Measurements from ENCODE around the gene CRLF2.
"Not testable (repeated sequence)": the region's sequence is repeated elsewhere in the genome, so short reads cannot be mapped to it uniquely, and the experiment has no call there.

The CRLF2 gene

DNA sequence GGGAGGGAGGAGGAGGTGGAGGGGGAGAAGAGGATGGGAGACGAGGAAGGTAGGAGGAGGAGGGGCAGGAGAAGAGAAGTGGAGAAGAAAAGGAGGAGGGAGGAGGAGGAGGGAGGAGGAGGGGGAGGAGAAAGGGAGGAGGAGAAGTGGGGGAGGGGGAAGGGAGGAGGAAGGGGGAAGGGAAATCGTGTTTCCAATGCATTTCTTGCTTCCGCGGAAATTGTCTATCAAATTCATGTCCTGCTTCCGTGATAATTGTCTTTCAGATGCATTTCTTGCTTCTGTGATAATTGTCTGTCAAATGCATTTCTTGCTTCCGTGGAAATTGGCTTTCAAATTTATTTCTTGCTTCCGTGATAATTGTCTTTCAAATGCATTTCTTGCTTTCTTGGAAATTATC, 43.3 kb downstream of the CRLF2 start:
- no peak for DNase-seq (ENCODE audit: low read depth in 2 of 2, low spot score in 1 of 2)

DNA sequence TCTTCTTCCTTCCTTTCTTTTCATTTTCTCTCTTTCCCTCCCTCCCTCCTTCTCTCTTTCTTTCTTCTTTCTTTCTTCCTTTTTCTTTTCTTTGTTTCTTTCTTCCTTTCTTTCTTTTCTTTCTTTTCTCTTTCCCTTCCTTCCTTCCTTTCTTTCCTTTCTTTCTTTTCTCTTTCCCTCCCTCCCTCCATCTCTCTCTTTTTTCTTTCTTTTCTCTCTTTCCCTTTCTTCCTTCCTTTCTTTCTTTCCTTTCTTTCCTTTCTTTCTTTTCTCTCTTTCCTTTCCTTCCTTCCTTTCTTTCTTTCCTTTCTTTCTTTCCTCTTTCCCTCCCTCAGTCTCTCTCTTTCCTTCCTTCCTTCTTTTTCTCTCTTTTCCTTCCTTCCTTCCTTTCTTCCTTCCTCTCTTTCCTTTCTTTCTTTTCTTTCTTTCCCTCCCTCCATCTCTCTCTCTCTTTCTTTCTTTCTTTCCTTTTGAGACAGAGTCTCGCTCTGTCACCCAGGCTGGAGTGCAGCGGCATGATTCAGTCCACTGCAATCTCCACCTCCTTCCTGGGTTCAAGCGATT, 44.4 kb downstream of the CRLF2 start:
- DNase-seq (ENCODE audit: low read depth in 2 of 2, low spot score in 1 of 2): no peak

DNA sequence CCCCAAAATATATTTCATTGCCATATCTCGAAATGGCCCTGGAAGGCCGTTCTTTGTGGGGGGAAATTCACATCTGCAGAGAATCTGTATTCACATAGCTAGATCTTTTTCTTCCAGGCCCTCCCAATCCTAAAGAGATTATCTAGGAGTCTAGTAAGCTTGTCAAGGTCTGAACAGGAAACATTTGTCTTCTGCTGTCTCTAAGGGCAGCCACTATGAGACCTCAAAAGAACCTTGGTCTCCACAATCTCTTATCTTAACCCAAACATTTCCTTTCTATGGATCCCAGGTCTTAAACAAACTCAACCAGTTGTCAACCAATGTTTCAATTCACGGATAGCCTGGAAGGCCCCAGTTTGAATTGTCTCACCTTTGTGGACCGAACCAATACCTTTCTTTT, 45.0 kb downstream of the CRLF2 start:
- no peak for DNase-seq (ENCODE audit: low read depth in 2 of 2, low spot score in 1 of 2)

DNA sequence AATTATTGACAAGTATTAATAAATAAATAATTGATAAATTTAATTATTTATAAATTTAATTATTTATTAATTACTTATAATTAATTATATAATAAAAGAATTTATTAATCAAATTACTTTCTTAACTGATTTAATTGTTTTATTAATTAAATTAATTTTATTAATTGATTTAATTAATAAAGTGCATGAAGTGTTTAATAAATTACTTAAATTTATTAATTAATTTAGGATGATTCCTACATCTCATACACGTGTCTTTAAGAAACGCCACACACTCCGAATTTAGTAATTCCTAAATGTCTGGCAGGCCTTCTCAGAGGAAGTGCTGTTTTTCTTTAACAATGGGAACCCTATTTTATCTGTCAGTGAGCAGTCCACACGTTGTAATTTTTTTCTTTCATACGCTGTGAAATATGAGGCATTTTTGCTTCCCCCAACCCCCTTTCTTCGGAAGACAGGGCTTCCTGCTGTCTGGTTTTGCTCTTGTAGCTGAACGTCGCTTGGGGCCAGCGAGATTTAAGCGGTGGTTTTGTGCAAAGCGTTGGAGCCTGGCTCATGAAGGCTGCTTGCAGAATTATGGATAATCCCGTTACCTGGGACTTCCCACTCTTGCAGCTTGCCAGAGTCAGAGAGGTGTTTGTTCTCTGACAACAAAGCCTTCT, 46.8 kb downstream of the CRLF2 start:
- no peak for DNase-seq (ENCODE audit: low read depth in 2 of 2, low spot score in 1 of 2)

DNA sequence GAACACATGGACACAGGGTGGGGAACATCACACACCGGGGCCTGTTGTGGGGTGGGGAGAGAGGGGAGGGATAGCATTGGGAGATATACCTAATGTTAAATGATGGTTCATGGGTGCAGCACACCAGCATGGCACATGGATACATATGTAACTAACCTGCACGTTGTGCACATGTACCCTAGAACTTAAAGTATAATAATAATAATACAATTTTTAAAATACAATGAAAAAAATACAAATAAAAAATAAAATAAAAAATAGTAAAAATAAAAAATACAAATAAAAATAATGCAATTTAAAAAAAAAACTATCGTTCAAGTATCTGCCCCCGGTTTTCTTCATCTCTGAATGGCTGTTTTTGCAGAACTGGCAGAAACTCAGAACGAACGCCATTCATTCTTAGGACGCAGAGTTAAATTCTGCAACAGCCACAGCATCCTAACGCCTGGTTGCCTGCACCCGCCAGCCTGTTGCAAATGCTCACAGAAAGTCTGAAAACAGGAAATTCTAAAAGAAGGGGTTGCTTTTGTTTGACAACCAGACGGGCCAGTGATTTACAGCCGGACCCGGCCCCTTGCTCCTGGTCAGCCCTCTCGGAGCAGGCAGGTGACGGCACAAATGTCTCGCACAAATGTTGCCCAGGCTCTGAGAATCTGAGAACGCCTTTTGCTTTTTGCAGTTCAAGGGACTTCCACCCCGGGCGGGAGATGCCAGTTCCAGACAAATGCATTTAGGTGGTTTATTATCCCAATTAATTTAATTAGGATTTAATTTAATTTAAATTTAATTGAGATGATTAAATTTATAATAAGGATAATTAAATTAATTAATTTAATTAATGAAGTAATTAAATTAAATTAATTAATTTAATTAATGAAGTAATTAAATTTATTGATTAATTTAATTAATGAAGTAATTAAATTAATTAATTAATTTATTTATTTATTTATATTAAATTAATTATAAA, 47.8 kb downstream of the CRLF2 start:
- no peak for DNase-seq (ENCODE audit: low read depth in 2 of 2, low spot score in 1 of 2)

DNA sequence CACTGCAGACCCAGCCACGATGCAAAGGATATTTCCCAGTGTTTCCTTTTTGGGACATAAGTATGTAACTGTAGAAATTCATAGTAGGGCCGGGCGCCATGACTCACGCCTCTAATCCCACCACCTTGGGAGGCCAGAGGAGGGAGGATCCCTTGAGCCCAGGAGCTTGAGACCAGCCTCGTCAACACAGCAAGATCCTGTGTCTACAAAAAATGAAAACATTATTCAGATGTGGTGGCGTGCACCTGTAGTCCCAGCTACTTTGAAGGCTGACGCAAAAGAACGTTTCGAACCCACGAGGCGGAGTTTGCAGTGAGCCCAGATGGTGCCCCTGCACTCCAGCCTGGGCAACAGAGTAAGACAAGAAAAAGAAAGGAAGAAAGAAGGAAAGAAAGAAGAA, 49.2 kb downstream of the CRLF2 start:
- DNase-seq (ENCODE audit: low read depth in 2 of 2, low spot score in 1 of 2): no peak

DNA sequence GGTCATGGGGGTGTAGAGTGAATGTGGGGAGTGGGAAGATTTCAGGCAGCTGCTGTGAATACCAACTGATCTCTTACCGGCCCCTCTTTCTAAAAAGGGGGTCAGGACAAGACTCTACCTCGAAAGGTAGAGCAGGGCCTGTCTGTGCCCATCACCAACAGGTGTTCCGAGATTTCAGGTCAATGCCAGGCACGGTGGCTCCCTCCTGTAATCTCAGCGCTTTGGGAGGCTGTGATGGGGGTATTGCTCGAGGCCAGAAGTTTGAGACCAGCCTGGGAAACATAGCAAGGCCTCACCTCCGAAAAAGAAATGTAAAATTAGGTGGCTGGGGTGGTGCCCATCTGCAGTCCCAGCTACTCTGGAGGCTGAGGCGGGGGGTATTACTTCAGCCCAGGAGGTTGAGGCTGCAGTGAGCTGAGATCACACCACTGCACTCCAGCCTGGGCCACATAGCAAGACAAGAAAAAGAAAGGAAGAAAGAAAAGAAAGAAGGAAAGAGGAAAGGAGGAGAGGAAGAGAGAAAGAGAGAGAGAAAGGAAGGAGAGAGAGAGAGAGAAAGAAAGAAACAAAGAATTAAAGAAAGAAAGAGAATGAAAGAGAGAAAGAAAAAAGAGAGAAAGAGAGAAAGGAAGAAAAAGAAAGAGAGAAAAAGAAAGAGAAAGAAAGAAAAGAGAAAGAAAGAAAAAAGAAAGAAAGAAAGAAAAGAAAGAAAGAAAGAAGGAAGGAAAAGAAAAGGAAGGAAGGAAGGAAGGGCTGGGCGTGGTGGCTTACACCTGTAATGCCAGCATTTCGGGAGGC, 50.1 kb downstream of the CRLF2 start:
- DNase-seq (ENCODE audit: low read depth in 2 of 2, low spot score in 1 of 2): no peak

DNA sequence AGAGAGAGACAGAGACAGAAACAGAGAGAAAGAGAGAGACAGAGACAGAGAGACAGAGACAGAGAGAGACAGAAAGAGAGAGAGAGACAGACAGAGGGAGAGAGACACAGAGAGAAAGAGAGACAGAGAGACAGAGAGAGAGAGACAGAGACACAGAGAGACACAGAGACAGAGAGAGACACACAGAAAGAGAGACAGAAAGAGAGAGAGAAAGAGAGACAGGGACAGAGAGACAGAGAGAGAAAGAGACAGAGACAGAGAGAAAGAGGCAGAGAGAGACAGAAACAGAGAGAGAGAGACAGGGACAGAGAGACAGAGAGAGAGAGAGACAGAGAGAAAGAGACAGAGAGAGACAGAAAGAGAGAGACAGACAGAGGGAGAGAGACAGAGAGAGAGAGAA, 52.9 kb downstream of the CRLF2 start:
- no peak for DNase-seq (ENCODE audit: low read depth in 2 of 2, low spot score in 1 of 2)

DNA sequence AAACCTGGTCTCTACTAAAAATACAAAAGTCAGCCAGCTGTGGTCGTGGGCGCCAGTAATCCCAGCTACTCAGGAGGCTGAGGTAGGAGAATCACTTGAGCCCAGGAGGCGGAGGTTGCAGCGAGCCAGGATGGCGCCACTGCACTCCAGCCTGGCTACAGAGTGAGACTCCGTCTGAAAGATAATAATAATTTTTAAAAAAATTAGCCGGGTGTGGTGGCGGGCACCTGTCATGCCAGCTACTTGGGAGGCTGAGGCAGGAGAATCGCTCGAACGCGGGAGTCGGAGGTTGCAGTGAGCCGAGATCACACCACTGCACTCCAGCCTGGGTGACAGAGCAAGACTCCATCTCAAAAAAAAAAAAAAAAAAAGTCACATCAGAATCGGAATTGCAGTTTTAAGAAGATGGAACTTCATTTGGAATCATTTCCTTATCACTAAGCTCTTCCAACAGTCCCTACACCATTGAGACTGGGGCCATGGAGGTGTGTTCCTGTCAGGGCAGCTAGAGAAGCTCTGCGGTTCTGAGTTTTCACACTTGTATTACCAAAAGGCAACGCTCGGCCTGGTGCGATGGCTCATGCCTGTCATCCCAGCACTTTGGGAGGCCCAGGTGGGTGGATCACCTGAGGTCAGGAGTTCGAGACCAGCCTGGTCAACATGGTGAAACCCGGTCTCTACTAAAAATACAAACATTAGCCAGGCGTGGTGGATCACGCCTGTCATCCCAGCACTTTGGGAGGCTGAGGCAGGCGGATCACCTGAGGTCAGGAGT, 55.6 kb downstream of the CRLF2 start:
- not testable (repeated sequence) for DNase-seq (ENCODE audit: low read depth in 2 of 2, low spot score in 1 of 2)

DNA sequence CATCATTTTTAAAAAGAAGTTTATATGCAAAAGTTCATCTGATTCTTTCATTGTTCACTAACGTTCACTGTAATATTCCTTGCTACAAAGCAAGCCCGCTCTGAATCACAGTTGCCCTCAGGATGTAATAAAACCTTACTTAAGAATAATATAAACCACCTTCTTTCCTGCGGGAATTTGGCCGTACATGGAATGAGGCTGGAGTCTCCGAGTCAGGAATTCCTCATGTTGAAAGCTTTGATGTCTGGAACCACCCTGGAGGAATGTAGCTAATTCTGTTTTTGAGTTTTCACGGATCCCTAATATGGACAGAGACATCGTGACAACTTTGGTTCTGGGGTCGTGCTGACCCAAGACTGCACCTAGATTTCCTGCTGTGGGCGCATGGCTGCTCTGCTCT, 58.5 kb downstream of the CRLF2 start:
- DNase-seq (ENCODE audit: low read depth in 2 of 2, low spot score in 1 of 2): no peak

DNA sequence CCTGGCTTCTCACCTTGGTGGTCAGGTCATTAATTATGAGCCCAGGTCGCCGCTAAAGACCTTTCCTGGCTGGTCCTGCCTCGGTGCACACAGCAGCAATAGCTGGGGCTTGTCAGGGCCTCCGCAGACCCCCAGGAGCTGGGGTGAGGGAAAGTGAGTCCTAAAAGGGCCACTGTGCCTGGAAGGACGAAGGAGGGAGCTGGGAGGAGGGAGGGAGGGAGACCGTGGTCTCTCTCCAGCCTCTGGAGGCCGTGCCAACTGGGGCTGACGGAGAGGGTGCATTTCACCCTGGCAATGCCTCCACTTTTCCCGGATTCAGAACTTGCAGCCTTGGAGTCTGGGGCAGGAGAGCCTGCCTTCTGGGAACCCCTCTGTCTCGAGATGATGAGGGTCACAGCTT, 60.4 kb downstream of the CRLF2 start:
- no peak for DNase-seq (ENCODE audit: low read depth in 2 of 2, low spot score in 1 of 2)

DNA sequence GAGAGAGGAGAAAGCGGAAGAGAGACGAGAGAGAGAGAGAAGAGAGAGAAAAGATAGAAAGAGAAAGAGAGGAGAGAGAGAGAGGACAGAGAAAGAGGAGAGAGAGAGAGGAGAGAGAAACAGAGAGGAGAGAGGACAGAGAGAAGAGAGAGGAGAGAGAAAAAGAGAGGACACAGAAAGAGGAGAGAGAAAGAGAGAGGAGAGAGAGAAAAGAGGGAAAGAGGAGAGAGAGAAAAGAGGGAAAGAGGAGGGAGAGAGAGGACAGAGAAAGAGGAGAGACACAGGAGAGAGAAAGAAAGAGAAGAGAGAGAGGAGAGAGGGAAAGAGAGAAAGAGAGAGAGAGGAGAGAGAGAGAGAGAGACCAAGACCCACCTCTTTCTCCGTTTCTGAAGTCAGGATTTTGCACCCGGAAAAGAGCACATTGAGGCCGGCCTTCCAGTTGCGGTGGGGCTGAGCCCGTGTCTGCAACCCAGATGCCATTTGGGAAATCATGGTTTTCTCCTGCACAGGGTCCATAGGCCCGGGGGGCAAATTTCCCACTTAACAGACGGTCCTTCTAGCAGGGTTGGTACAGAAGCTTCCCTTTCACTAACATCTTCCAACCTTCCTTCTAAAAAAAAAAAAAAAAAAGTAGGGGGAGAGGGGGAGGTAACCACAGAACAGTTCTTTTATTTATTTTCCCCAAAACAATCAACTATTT, 60.9 kb downstream of the CRLF2 start:
- DNase-seq (ENCODE audit: low read depth in 2 of 2, low spot score in 1 of 2): no peak

DNA sequence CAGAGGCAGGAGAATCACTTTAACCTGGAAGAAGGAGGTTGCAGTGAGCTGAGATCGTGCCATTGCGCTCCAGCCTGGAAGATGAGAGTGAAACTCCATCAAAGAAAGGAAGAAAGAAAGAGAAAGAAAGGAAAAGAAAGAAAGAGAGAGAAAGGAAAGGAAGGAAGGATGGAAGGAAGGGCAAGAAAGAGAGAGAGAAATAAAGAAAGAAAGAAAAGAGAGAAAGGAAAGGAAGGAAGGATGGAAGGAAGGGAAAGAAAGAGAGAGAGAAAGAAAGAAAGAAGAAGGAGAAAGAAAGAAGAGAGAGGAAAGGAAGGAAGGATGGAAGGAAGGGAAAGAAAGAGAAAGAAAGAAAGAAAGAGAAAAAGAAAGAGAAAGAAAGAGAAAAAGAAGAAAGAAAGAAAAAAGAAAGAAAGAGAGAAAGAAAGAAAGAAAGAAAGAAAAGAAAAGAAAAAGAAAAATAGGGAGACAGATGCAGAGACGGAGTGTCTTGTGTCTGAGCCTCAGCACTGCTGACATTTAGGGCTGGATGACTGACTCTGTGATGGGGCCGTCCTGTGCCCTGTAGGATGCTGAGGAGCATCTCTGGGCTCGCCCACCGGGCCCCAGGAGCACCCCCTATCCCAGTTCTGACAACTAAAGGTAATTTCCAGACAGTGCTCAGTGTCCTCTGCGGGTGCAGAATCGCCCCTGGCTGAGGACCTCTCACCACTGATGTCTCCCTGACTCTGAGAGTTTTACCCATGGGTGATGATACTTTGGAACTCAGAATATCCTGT, 61.7 kb downstream of the CRLF2 start:
- DNase-seq (ENCODE audit: low read depth in 2 of 2, low spot score in 1 of 2): no peak

DNA sequence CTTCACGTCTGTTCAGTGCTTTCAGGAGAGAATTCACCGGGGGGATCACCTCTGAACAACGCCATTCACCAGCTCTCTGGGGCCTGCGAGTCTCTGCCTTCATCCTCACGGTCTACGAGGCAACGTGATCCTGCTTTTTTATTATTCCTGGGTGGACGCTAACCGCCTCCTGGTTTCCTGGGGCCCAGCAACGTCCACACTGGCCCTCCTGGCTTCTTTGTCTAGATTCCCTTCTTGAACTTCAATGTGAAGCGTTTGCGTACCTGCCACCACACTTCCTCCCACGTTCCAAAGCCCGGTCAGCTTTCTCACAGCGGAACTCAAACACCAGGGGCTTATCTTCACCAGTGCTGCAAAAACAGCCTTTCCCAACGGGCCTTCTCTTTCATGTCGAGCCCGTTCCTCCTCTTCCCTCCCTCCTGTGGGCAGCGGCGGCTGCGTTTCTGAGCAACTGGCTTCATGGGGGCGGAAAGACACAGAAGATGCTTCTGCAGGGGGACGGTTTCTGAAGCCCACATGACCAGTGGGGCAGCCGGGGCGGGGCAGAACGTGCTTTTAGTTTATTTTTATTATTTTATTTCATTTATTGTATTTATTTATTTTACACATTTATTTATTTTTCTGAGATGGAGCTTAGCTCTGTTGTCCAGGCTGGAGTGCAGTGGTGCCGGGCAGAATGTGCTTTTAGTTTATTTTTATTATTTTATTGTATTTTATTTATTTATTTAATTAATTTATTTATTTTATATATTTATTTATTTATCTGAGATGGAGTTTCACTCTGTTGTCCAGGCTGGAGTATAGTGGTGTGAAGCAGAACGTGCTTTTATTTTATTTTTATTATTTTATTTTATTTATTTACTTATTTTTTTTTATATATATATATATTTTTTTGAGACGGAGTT, 64.6 kb downstream of the CRLF2 start:
- no peak for DNase-seq (ENCODE audit: low read depth in 2 of 2, low spot score in 1 of 2)

DNA sequence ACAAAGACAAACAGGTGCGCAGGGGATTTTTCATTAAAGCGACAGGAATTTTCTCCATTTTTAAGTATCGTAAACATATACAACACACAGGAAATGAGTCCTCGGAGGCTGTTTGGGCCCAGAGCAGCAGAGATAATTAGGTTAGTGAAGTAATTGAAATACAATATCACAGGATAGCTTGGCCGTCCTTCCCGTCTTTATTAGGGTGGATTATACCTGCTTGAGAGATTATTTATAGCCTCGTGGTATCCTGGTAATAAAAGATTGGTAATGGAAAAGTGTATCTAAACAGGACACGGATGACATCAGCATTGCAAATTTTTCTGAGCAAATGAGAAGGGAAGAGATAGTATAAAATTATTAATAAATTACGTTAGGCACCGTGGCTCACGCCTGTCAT, 68.2 kb downstream of the CRLF2 start:
- no peak for DNase-seq (ENCODE audit: low read depth in 2 of 2, low spot score in 1 of 2)
